Cardiac atrium fibroblast (primary cell): ENCODE results near the gene RASIP1. TPM values are rescaled to one million over a fixed set of nuclear protein-coding genes. Genes with fewer than 3 reads are reported as not detected.

Source experiments
- total RNA-seq: library from RNA; depleted of rRNA; stranded (reverse); fragments of >200 nt; gene quantifications from 2 replicates; pipeline ENCODE4 v1.2.3, GENCODE V29; 2015

The RASIP1 gene, protein sequence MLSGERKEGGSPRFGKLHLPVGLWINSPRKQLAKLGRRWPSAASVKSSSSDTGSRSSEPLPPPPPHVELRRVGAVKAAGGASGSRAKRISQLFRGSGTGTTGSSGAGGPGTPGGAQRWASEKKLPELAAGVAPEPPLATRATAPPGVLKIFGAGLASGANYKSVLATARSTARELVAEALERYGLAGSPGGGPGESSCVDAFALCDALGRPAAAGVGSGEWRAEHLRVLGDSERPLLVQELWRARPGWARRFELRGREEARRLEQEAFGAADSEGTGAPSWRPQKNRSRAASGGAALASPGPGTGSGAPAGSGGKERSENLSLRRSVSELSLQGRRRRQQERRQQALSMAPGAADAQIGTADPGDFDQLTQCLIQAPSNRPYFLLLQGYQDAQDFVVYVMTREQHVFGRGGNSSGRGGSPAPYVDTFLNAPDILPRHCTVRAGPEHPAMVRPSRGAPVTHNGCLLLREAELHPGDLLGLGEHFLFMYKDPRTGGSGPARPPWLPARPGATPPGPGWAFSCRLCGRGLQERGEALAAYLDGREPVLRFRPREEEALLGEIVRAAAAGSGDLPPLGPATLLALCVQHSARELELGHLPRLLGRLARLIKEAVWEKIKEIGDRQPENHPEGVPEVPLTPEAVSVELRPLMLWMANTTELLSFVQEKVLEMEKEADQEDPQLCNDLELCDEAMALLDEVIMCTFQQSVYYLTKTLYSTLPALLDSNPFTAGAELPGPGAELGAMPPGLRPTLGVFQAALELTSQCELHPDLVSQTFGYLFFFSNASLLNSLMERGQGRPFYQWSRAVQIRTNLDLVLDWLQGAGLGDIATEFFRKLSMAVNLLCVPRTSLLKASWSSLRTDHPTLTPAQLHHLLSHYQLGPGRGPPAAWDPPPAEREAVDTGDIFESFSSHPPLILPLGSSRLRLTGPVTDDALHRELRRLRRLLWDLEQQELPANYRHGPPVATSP
- total RNA-seq, result 2.2 and 3.4 TPM in 2 replicates

DNA sequence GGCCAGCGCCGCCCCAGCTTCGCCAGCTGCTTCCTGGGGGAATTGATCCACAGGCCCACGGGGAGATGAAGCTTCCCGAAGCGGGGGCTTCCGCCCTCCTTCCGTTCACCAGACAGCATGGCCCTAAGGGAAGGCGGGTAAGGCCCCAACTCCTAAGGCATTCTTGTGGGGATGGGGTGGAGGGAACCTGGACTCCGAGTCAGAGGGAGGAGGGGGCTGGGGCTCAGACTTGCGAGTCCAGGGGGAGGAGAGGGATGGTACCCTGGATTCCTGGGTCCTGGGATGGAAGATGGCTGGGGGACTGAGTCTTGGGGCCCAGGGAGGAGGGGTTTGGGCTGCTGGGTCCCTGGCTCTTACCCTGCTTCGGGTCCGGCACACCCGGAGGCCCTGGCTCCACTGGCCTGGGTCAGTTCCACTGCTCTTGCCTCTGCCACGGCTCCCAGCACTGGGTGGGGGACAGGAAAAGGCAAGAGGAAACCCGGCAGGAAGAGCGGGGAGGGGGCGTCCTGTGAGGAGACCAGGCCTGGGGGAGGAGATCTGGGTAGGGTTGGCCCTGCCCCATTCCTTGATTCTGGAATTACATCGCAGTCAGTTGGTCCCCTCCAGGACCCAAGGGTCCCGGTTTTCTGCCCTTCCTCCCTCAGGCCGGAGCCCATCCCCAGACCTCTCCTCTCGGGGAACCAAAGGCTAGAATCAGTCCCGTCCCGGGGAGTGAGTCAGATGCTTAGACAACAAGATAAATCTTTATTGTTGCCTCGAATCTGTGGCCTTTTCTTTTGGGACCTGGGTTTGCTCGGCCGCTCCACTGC is at the start of gene RASIP1:
Gene RASIP1, minus strand, starts transcription at position 447 of the 809 bp plus-strand sequence. Its CDS starts 328 bp downstream, at position 119.

DNA sequence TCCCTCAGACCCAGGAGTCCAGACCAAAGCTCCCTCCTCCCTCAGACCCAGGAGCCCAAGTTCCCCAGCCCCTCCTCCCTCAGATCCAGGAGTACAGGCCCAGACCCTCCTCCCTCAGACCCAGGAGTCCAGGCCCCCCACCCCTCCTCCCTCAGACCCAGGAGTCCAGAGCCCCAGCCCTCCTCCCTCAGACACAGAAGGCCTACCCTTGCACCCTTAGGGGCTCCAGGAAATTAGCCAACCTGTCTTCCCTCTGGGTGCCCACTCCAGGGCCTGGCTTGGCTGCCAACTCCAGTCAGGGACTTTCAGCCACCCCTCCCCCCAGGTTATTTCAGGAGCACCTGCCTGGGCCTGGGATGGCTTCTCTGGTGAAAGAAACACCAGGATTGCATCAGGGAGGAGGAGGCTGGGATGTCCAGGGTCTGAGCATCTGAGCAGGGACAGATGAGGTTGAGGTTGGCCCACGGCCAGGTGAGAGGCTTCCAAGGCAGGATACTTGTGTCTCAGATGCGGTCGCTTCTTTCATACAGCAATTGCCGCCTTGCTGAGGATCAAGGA is 14.8 kb upstream of the RASIP1 start, which contains the start of gene FGF21:
Gene FGF21, plus strand, starts transcription at position 441 of the 558 bp plus-strand sequence. CDS start 713 bp downstream, outside the sequence.

DNA sequence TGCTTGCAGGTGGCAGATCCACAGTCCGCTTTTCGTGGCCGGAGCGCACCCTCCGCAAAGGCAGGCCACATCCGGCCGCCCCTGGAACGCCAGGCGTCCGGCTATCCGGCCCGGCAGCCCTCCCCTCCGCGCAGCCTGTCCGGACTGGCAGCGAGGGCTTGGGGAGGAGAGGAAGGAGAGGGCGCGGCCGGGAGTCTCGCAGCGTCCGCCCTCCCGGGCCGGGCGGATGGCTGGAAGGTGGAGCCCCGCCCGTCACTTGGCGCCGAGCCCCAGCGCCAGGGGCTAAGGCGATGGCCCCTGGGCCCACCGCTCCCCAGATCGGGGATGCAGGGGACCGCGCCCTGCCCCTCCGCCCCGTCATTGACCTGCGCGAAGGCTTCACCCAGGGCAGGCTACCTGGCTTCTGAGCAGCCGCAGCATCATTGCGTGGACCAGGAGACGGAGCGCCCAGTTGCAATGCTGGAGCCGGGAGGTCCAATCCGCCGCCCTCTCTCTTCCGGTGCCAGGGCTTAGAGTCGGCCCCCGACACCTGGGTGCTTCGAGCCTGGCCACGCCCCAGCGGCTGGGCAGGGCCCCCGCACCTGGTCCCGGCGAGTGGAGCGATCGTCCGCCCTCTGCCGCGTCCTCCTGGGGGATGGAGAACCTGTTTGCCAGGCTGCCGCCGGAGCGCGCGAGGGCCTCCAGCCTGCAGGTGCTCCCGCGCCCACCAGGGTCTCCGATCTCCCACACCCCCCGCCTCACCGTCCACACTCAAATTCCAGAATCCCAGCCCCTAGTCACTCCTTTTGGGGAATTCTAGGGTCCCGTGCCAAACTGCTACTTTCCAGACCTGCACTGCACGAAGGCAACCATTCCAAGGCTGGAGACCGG is 12.3 kb upstream of the RASIP1 start, which contains the start of gene FUT1:
Gene FUT1, minus strand, starts transcription at position 146 of the 870 bp plus-strand sequence. CDS start 1,360 bp downstream, outside the sequence.

DNA sequence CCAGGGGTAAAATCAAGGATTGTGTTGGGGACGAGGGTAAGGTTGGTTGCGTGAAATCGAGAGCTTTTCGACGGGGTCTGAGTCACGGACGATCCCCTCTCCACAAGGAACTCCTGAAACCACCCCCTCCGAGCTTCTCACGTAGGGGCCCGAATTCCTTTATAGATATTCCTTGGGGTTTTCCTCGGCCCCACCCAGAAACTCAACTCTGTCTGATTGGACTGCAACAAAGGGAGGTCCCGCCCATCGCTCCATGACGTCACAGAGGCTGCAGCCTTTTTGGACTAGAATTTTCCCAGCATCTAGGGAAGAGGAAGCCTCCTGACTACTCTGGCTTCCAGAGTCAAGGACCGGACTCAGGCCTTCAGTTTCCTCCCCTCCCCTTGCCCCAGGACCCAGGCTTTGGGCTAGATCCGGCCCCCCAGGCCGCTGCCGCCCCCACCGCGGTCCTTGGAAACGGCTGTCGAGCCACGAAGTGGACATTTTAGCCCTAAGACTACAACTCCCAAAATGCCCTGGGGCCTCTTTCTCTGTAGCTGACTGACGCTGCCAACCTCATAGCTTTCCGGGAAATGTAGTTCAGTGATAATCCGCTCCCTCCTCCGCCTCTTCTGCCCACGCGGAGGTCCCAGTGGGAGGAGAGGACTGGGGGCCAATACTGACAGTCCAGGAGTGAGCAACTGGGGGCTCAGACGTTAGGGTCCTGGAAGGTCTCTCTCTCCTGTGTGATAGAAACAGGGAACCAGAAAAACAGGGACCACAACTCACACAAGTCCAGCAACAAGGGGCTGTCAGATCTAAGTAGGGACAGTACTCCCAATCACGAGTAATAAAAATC is 6.5 kb upstream of the RASIP1 start, which contains the start of gene IZUMO1:
Gene IZUMO1, minus strand, starts transcription at position 172 of the 838 bp plus-strand sequence. CDS start 1,050 bp downstream, outside the sequence.

DNA sequence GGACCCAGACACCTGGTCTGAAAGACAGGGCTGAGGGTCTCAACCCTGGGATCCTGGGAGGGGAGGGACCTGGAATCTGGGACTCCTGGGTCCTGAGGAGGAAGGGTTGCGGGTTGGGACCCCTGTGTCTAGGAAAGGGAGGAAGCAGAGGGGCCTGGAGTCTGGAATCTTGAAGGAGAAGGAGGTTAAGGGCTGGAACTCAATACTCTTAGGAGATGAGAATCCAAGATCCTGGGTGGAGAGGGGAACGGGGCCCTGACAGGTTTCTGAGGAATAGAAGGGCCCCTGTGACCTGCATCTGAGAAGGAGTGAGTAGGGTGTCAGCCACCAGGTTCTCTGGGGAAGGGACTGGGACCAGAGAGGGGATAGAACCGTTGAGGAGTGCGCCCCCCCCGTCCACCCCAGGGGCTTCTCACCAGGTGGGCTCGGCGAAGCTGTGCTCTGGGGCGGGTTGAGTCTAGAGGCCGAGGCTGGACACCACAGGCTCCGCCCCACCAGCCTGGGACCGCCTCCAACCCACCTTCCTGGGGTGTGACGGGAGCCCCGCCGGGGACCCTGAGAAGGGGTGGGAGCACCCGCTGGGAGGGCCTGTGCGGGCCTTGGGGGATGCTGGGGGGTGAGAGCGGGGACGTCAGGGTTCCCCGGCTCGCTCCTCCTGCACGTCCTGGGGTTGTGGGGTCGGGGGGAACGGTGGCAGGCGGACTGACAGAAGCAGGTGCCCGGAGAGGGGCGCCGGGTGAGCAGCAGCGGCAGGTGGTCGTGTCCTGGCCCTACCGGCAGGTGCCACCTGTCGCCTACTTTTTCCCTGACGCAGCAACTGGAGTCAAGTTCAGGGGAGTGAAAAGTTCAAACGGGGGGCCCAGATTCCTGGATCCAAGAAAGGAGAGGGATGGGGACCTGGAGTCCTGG is 20.9 kb downstream of the RASIP1 start, which contains the start of gene MAMSTR:
Gene MAMSTR, minus strand, starts transcription at position 463 of the 909 bp plus-strand sequence. CDS start 694 bp downstream, outside the sequence.

DNA sequence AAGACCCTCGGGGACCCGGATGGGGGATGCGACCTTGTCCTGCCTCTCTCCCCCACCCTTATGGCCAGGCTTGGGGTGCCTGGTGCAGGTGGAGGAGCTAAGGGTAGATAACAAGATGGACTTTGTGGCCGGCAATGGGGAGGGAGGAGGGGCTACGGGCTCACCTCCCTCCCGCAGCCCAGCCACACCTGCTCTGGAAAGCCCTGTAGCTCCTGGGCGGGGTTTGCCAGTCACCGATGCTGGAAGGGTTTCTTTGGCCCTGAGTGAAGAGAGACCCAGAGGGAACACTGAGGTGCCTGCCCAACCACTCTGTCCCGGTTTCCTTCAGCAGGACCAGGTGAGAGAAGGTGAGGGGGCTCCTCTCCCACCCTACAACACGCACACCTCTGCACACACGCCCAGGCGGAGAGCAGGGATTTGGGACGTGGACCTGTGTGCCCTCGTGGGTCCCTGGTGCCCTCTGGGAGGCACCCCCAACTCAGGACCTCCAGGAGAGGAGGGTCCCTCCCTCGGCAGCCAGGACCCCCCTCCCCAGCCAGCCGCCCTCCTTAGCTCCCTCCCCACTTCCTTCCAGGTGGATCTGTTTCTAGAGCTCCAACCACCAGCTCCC is 44.6 kb downstream of the RASIP1 start, which contains the start of gene FUT2:
Gene FUT2, plus strand, starts transcription at position 229 of the 610 bp plus-strand sequence. CDS start 6,986 bp downstream, outside the sequence.

DNA sequence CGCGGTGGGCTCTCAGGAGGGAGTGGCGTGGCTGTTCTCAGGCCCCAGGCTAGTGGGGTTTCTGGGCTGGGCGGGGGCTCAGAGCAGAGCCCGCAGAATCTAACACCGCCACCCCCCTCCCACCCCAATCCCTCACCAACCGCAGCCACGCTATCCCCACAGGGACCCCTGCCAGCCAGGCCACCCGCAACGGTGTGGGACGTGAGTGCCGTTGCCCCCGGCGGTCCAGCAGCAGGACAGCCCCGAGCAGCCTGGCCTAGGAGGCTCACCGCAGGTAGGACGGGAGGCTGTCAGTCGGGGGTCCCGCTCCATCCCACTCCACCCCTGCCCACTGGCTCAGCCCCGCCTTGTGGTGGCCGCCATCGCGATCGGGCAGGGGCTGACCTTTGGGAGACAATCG is 67.4 kb downstream of the RASIP1 start, which contains the start of gene NTN5:
Gene NTN5, minus strand, starts transcription at position 24 of the 400 bp plus-strand sequence. CDS start 2,031 bp downstream, outside the sequence.

Other genes with a start within 250 kb of the RASIP1 start
- gene LMTK3, start 228.8 kb downstream of the RASIP1 start, total RNA-seq, result 0.49 TPM in 1 of 2 replicates, not detected in the other
- gene SULT2B1, start 188.4 kb downstream of the RASIP1 start, total RNA-seq, result not detected in 2 replicates
- not detected in 2 replicates for gene SPACA4, start 133.9 kb downstream of the RASIP1 start, total RNA-seq
- 0.32 TPM in 1 of 2 replicates, not detected in the other for gene FAM83E, start 125.5 kb downstream of the RASIP1 start, total RNA-seq
- 2,406 and 2,632 TPM in 2 replicates for gene RPL18, start 121.4 kb downstream of the RASIP1 start, total RNA-seq
- gene SPHK2, start 121.1 kb downstream of the RASIP1 start, total RNA-seq, result 8.3 and 13.4 TPM in 2 replicates
- gene DBP, start 103.2 kb downstream of the RASIP1 start, total RNA-seq, result 1.3 and 3.6 TPM in 2 replicates
- 1.1 and 3.2 TPM in 2 replicates for gene CA11, start 94.4 kb downstream of the RASIP1 start, total RNA-seq
- gene NTN5, start 67.6 kb downstream of the RASIP1 start, total RNA-seq, result not detected in 2 replicates
- not detected in 2 replicates for gene FUT2, start 44.6 kb downstream of the RASIP1 start, total RNA-seq
- 0.32 and 0.72 TPM in 2 replicates for gene MAMSTR, start 20.9 kb downstream of the RASIP1 start, total RNA-seq
- gene IZUMO1, start 6.3 kb upstream of the RASIP1 start, total RNA-seq, result not detected in 2 replicates
- gene FUT1, start 12.0 kb upstream of the RASIP1 start, total RNA-seq, result 0.32 and 1.1 TPM in 2 replicates
- not detected in 2 replicates for gene FGF21, start 14.9 kb upstream of the RASIP1 start, total RNA-seq
- 50.5 and 82.1 TPM in 2 replicates for gene BCAT2, start 70.4 kb upstream of the RASIP1 start, total RNA-seq
- 0.49 and 1.8 TPM in 2 replicates for gene HSD17B14, start 95.9 kb upstream of the RASIP1 start, total RNA-seq
- gene PLEKHA4, start 128.0 kb upstream of the RASIP1 start, total RNA-seq, result 9.7 and 28.4 TPM in 2 replicates
- 51.0 and 87.6 TPM in 2 replicates for gene PPP1R15A, start 131.8 kb upstream of the RASIP1 start, total RNA-seq
- gene TULP2, start 158.1 kb upstream of the RASIP1 start, total RNA-seq, result 2.8 TPM in 1 of 2 replicates, not detected in the other
- gene NUCB1, start 159.7 kb upstream of the RASIP1 start, total RNA-seq, result 580 and 629 TPM in 2 replicates
- gene DHDH, start 193.1 kb upstream of the RASIP1 start, total RNA-seq, result not detected in 2 replicates
- 85.0 and 99.0 TPM in 2 replicates for gene BAX, start 214.3 kb upstream of the RASIP1 start, total RNA-seq
- 7,567 and 8,205 TPM in 2 replicates for gene FTL, start 224.7 kb upstream of the RASIP1 start, total RNA-seq